HPDE6-E6E7 (cell line): ENCODE measurements around the gene INPP5E.

Source experiments
- DNase-seq: peaks from one replicate; pipeline ENCODE4 v3.0.0; 2011; ENCODE audit warnings: missing footprints; ENCODE audit errors: extremely low spot score

INPP5E gene, protein sequence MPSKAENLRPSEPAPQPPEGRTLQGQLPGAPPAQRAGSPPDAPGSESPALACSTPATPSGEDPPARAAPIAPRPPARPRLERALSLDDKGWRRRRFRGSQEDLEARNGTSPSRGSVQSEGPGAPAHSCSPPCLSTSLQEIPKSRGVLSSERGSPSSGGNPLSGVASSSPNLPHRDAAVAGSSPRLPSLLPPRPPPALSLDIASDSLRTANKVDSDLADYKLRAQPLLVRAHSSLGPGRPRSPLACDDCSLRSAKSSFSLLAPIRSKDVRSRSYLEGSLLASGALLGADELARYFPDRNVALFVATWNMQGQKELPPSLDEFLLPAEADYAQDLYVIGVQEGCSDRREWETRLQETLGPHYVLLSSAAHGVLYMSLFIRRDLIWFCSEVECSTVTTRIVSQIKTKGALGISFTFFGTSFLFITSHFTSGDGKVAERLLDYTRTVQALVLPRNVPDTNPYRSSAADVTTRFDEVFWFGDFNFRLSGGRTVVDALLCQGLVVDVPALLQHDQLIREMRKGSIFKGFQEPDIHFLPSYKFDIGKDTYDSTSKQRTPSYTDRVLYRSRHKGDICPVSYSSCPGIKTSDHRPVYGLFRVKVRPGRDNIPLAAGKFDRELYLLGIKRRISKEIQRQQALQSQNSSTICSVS

GRCh38 chr9:136439481-136440408 is at the start of gene INPP5E:
INPP5E (minus strand) TSS chr9:136439845; CDS start chr9:136439419, 426 bp downstream.
- peak; percentile 85 for DNase-seq

- DNase-seq = peak; percentile 44
Measured at GRCh38 chr9:136488247-136489214, 48.9 kb upstream of the INPP5E start.

DNA sequence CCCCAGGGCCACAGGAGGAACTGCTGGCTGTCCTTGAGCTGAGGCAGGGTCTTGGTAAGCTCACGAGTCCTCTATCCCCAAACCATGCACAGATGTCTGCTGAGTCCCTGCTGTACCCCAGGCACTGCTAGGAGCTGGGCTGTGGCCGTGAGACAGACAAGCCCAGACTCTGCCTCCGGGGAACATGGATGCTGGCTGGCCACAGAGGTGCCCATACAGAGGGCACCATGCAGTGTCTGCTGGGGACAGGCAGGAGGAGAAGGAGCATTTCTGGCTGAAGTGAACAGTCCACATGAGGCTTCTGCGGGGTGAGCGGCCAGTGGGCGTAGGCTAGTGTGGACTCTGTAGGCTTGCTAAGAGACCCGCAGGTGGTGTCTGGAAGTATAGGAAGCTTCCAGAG is 48.0 kb upstream of the INPP5E start:
- no peak for DNase-seq

GRCh38 chr9:136486823-136487620 is 47.4 kb upstream of the INPP5E start:
- DNase-seq = no peak

- no peak for DNase-seq
Measured at GRCh38 chr9:136486131-136486530, 46.5 kb upstream of the INPP5E start.

DNA sequence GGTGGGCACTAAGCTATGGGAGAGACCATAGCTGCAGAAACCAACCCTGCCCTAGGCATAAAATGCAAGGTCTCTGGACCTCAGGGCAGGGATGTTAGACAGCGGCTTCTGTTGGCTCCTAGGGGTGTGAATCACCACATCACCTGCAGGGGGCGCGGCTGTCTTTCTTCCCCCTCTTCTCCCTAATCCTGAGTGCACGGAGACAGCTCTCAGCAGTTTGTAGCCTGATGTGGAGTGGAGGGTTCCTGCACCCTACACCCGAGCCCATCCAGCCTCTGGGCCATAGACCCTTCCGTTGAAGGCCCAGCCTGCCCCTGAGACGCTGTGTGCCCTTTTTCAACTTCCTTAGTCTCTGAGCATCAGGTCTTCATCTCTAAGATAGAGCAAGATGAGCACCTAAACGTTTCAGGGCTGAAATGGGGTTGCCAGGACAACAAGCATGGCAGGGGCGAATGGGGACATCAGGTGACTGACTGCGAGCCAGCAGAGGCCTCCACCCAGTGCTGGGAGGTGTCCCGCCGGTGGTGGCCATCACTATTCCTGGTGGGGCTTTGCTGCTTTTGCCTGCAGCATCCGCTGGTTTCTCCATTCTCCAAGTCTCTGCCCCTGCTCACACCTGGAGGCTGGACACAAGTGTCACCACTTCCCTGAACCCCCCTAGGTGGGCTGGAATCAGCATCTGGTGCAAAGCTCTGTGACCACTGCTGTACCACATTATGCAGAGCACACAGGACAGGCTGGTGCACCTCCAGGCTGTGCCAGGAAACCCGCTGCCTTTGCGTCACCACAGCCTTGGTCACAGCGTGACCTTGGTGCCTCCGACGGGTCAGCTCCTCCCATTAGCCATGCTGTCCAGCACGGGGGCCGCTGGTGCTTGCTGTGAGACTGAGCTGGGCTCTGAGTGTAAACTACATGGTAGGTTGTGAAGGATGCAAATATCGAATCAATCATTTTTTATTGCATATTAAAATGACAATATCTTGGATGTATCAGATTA is 45.7 kb upstream of the INPP5E start:
- peak; percentile 64 for DNase-seq

- peak; percentile 57 for DNase-seq
Measured at GRCh38 chr9:136484153-136485048, 44.8 kb upstream of the INPP5E start.

DNA sequence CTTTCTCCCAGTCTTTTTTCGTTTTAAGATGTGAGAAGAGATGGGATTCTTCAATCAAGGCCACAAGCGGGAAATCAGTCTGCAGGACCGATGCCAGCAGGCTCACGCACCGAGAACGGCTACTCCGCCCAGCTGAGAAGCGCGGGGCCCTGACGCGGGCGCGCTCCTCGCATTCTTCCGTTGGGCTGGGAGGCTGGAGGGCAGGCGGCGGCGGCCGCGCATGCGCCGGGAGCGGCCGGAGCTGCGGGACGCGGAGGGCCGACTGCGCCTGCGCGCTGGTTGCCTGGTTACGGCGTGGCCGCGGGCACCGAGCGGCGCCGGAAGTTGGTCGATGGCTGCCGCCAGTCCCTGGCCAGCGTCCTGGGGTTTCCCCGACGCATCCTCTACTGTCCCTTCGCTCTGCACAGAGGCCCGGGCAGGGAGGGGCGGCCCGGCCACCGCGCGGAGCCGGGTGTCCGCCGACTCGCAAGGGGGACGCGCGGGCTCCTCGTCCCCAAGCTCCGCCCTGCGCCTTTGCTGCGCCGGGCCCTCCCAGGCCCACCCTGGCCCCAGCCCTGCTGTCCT is 44.0 kb upstream of the INPP5E start:
- peak; percentile 97 for DNase-seq

- peak; percentile 82 for DNase-seq
Measured at GRCh38 chr9:136482793-136483588, 43.3 kb upstream of the INPP5E start, which contains the start of gene SEC16A. SEC16A (minus strand) TSS chr9:136483040; CDS start chr9:136477615, 5,425 bp downstream.

GRCh38 chr9:136482046-136482792 is 42.6 kb upstream of the INPP5E start:
- DNase-seq = peak; percentile 19

GRCh38 chr9:136481558-136481957 is 41.9 kb upstream of the INPP5E start:
- no peak for DNase-seq

- no peak for DNase-seq
Measured at GRCh38 chr9:136476369-136477150, 36.9 kb upstream of the INPP5E start.

DNA sequence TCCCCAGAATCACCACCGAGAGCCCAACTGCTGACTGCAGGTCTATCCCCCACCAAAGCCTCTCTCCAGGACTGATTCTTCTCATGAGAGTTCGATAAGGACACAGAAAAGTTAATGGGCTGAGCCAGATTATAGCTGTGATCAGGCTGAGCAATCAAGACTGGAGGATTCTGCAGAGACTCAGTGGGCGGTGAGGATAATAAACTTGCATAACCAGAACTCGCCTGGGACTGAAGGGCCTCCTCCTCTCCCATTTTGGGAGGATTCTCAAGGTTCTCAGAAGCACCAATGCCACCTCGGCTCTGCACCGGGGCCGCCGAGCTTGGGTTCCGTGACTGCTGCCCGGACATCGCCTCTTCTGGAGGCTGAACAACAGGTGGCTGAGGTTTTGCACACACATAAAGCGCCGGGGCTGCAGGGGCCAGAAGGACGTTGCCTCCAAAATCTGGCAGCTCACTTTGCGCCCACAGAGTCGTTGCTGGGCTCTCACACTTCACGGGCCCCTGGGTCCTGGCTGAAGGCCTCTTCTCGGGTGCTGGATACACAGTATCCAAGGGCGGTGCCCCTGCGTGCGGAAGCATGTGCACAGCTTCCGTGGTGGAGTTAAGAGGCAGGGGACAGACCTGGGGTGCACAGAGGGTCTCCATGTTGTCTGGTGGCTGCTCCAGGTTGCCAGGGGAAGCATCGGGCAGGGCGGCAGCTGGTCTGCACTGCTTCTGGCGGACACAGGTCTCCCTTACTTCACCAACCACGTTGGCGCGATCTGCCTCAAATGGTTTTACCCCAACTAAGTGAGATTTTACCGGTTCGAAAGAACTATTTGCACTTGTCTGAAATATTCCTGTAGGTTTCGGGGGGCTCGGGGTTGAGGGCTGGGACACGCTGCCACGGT is 35.6 kb upstream of the INPP5E start:
- DNase-seq = no peak
